ENCODE results near the gene DSTYK.

DSTYK gene

GRCh38 chr1:205107327-205107726 lies 104.2 kb downstream of the DSTYK start:
- no peak overlapping the region for H3K27ac ChIP-seq
- TF ChIP-seq, protein P1, sequence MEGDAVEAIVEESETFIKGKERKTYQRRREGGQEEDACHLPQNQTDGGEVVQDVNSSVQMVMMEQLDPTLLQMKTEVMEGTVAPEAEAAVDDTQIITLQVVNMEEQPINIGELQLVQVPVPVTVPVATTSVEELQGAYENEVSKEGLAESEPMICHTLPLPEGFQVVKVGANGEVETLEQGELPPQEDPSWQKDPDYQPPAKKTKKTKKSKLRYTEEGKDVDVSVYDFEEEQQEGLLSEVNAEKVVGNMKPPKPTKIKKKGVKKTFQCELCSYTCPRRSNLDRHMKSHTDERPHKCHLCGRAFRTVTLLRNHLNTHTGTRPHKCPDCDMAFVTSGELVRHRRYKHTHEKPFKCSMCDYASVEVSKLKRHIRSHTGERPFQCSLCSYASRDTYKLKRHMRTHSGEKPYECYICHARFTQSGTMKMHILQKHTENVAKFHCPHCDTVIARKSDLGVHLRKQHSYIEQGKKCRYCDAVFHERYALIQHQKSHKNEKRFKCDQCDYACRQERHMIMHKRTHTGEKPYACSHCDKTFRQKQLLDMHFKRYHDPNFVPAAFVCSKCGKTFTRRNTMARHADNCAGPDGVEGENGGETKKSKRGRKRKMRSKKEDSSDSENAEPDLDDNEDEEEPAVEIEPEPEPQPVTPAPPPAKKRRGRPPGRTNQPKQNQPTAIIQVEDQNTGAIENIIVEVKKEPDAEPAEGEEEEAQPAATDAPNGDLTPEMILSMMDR (conservative IDR thresholded peaks at IDR 0.05), result no peak
- no peak for TF ChIP-seq ZFX (IDR thresholded peaks at IDR 0.05)

- TF ChIP-seq, protein P1 (conservative IDR thresholded peaks at IDR 0.05), result no peak
- no peak for TF ChIP-seq ZFX (IDR thresholded peaks at IDR 0.05)
- H3K27ac ChIP-seq, result no peak overlapping the region
Measured at GRCh38 chr1:205102404-205102803, 109.1 kb downstream of the DSTYK start.

GRCh38 chr1:205098242-205098641 lies 113.3 kb downstream of the DSTYK start:
- TF ChIP-seq ZFX (IDR thresholded peaks at IDR 0.05), result no peak
- TF ChIP-seq, protein P1 (conservative IDR thresholded peaks at IDR 0.05), result no peak
- H3K27ac ChIP-seq, result no peak overlapping the region

GRCh38 chr1:205095422-205095821 lies 116.1 kb downstream of the DSTYK start:
- H3K27ac ChIP-seq, result no peak overlapping the region
- TF ChIP-seq, protein P1 (conservative IDR thresholded peaks at IDR 0.05), result no peak
- no peak for TF ChIP-seq ZFX (IDR thresholded peaks at IDR 0.05)

Data from C4-2B (cell line).